ENCODE measurements around the gene CPED1.

The CPED1 gene

GRCh38 chr7:120988591-120989256 is at the start of gene CPED1:
CPED1 (plus strand) TSS chr7:120988711; CDS start chr7:120989622, 911 bp downstream.
- peak; percentile 71 for DNase-seq

GRCh38 chr7:120939345-120939744 is 49.2 kb upstream of the CPED1 start:
- DNase-seq = no peak

GRCh38 chr7:120941064-120941463 is 47.4 kb upstream of the CPED1 start:
- DNase-seq = no peak

GRCh38 chr7:120941856-120942255 is 46.7 kb upstream of the CPED1 start:
- DNase-seq = no peak

GRCh38 chr7:120942861-120943260 is 45.6 kb upstream of the CPED1 start:
- no peak for DNase-seq

GRCh38 chr7:120944826-120945562 is 43.5 kb upstream of the CPED1 start:
- no peak for DNase-seq

GRCh38 chr7:120947980-120948379 is 40.5 kb upstream of the CPED1 start:
- no peak for DNase-seq

- no peak for DNase-seq
Measured at GRCh38 chr7:120949393-120949911, 39.1 kb upstream of the CPED1 start.

GRCh38 chr7:120949998-120950538 is 38.4 kb upstream of the CPED1 start:
- DNase-seq = no peak

- peak; percentile 99 for DNase-seq
Measured at GRCh38 chr7:120950539-120951308, 37.8 kb upstream of the CPED1 start, which contains the start of gene ING3. ING3 (plus strand) TSS chr7:120950777; CDS start chr7:120950897, 120 bp downstream.

- DNase-seq = no peak
Measured at GRCh38 chr7:120951309-120951699, 37.2 kb upstream of the CPED1 start.

- no peak for DNase-seq
Measured at GRCh38 chr7:120951826-120952225, 36.7 kb upstream of the CPED1 start.

GRCh38 chr7:120955577-120956149 is 32.8 kb upstream of the CPED1 start:
- no peak for DNase-seq

- no peak for DNase-seq
Measured at GRCh38 chr7:120959929-120960484, 28.5 kb upstream of the CPED1 start.

- no peak for DNase-seq
Measured at GRCh38 chr7:120960714-120961113, 27.8 kb upstream of the CPED1 start.

- DNase-seq = no peak
Measured at GRCh38 chr7:120961638-120962173, 26.8 kb upstream of the CPED1 start.

GRCh38 chr7:120964088-120964487 is 24.4 kb upstream of the CPED1 start:
- DNase-seq = no peak

- DNase-seq = no peak
Measured at GRCh38 chr7:120966961-120967360, 21.6 kb upstream of the CPED1 start.

GRCh38 chr7:120973849-120974248 is 14.7 kb upstream of the CPED1 start:
- no peak for DNase-seq

- no peak for DNase-seq
Measured at GRCh38 chr7:120979765-120980499, 8.6 kb upstream of the CPED1 start.

GRCh38 chr7:120981117-120981516 is 7.4 kb upstream of the CPED1 start:
- DNase-seq = no peak

Data from activated CD8-positive, alpha-beta memory T cell treated with anti-CD3 and anti-CD28 coated beads, Interleukin-2, amount 50 U/mL, for 48 hours (primary cell).